Activated T-cell treated with anti-CD3 and anti-CD28 coated beads, Interleukin-2, amount 50 U/mL, for 1 hour (primary cell): Measurements from ENCODE around the gene NELL1.

Source experiments
- DNase-seq: peaks from one replicate; pipeline ENCODE4 v3.0.0-alpha.2; 2020

NELL1 gene

GRCh38 chr11:20669820-20670684 lies 666 bp downstream of the NELL1 start:
- no peak for DNase-seq

DNA sequence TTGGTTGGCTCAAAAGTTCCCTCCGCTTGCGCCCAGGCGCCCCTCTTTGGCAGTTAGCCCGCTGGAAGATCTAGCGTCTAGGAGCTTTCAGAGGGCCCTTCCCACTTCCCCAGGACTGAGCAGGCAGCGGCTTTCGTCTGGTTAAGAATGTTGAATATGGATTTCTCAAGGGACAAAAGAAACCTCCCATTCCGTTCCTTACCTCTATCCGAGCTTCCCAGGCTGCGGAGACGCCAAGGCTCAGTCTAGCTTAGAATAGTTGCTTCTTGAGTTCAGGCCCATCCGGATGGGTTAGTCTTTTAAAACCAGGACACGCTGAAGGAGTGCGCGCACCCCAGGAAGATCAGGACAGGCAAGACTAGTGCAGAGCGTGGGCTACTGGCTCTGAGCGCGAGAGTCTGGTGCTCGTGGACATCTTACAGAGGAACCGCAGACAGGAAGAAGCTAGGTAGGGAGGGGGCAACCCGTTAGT lies 1.6 kb downstream of the NELL1 start:
- DNase-seq, result no peak

DNA sequence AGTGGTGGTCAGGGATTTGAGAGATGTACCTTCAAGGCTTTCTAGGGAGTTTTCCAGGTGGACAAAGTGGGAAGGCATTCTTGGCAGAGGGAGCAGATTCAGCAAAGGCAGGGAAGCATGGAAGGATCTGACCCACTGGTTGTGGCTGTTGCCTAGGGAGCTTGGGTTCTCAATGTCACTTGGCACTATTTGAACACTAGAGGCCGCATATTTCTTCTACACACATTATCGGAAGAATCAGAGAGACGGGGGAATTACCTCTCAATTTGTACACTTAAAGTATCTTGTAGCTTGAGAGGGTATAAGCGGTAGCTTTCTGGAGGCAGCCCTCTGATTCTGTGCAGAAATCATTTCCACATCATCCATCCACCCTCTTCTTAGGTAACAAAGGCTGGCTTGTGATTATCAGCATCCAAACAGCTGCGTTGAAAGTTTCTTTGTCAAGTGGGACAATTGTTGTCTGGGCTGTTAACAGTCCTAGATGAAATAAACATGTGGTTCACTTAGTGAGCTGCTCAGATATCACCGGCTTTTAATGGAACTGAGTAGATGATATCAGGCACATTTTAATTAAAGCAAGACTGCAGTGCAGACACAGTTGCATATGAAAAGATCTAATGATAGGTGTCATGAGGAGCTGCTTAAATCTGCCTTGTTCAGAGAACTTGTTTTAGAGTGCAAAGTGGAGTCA lies 2.6 kb downstream of the NELL1 start:
- DNase-seq, result no peak

DNA sequence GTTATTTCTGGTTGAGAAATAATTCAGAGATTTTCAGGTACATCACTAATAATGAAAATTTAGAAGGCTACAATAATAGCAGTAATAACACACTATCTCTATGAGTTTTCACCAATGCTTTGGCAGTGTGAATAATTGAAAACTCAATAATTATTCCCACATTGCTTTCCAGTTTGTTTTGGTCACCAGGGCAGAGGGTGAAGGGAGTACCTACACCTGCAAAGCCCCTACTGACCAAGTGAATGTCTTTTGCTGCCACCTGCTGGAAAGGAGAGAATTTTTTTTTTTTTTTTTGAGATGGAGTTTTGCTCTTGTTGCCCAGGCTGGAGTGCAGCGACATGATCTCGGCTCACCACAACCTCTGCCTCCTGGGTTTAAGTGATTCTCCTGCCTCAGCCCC lies 3.2 kb downstream of the NELL1 start:
- no peak for DNase-seq

DNA sequence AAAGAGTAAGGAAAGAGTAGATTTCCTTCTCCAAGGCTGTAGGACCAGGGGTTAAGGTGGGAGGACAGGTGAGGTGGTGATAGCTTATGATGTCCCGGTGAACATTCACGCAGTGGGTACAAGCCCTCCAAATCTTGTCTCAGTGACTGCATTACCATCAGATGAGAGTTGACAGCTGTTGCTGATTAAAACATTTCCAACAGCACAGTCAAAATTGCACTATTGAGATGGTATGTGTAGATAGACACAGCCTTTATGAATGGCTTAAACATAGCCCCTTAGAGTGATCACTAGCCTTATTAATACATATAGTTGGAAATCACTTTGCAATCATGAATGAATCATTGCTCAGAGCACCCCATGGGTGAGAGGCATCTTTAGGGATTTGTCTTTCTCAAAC lies 7.3 kb downstream of the NELL1 start:
- no peak for DNase-seq

GRCh38 chr11:20688761-20689160 lies 19.4 kb downstream of the NELL1 start:
- DNase-seq, result no peak

GRCh38 chr11:20707876-20708275 lies 38.5 kb downstream of the NELL1 start:
- no peak for DNase-seq

DNA sequence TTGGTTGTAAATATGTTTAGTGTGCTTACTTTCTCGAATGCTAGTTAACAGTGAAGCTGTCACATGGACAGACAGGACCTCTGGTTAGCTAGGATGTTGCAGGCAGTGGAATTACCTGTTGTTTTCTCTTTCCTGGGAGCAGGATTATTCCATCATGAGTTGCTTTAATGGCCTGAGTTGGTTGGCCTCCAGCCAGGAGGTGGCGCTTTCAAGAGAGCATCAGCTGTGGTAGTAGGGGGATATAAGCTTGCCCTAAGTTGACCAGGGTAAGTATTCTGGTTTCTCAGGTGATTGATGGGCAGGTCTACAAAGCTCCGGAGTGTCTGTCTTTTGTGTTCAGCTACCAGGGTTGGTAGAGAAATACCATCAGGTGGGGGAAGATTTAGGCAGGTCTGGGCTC lies 43.5 kb downstream of the NELL1 start:
- DNase-seq, result no peak

- no peak for DNase-seq
These were observed 46.1 kb downstream of the NELL1 start for GRCh38 chr11:20715464-20715863.

DNA sequence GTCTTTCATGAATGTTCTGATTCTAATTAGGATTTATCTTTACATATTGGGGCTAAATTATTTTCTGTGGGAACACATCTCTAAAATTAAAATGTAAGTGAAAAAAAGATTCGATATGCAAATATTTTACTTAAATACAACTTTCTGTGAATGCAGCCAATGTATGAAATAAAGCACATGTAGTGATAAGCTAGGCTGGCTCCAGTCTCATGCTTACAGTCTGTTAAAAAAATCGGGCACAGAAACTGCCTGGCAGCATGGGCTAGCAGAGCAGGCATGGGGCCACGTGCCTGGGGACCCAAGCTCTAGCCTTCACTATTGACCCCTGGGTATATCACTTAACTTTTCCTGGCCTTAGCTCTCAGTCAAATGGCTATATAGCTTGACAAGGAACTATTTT lies 46.5 kb downstream of the NELL1 start:
- no peak for DNase-seq

- no peak for DNase-seq
These were observed 50.4 kb downstream of the NELL1 start for GRCh38 chr11:20719821-20720220.

- DNase-seq, result no peak
These were observed 54.0 kb downstream of the NELL1 start for GRCh38 chr11:20723366-20723765.

GRCh38 chr11:20729597-20730105 lies 60.3 kb downstream of the NELL1 start:
- no peak for DNase-seq

DNA sequence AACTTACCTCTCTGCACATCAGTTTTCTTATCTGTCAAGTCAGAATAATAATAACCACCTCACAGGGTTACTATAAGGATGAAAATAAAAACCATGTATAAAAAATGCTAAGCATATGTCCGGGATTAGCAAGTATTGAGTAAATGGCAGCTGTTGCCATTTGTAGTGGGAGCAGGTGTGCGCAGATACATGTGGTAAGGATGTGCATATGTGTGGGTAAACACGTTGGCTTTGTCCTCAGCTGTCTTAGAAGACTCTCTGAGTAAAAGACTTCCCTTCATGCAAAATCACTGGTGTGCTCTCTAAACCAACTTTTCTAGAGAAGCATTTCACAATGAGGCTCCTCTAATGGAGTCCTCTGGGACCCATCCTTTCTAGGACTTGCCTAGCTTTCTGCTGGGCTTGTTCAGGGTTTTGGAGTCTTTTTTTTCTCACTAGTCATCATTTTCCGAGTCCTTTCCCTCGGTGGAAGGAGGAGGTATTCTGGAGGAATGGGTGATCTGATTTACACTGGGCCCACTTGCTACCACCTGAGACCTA lies 62.4 kb downstream of the NELL1 start:
- no peak for DNase-seq

- DNase-seq, result no peak
These were observed 69.7 kb downstream of the NELL1 start for GRCh38 chr11:20739107-20739506.

- DNase-seq, result no peak
These were observed 70.2 kb downstream of the NELL1 start for GRCh38 chr11:20739577-20739976.

- DNase-seq, result no peak
These were observed 85.5 kb downstream of the NELL1 start for GRCh38 chr11:20754933-20755332.

- DNase-seq, result no peak
These were observed 90.2 kb downstream of the NELL1 start for GRCh38 chr11:20759541-20759940.

- no peak for DNase-seq
These were observed 91.4 kb downstream of the NELL1 start for GRCh38 chr11:20760811-20761210.

DNA sequence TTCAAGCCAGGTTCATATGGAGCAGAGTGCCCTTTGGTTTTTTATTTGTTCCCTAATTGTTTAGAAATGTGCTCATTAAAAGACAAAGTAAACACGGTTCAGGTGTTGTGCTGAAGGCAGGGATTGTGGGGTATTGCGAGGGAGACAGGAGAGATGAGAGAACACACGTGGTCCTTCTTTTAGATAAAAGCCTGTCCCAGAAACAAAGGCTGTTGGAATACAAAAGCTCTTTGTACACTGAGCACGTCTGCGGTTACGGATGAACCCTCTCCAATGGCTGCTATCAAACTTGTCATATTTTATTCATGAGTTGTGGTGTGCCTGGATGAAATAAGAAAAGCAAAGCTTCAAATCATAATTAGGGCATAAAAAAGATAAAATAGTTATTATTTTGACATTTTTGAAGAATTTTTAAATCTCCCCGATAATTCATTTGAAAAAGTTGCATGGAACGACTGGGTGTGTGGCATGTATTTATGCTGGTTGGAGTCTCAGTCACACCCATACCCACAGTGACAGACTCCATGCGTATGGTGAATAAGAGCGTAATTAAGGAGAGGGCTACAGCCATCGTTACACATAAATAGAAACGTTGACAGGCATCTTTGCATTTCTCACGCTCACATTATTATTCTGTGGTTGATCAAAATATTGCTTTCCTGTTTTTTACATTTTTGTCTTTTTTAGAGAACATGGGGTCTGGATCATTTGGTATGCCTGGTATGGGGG lies 92.9 kb downstream of the NELL1 start:
- no peak for DNase-seq

- no peak for DNase-seq
These were observed 93.6 kb downstream of the NELL1 start for GRCh38 chr11:20762980-20763379.

DNA sequence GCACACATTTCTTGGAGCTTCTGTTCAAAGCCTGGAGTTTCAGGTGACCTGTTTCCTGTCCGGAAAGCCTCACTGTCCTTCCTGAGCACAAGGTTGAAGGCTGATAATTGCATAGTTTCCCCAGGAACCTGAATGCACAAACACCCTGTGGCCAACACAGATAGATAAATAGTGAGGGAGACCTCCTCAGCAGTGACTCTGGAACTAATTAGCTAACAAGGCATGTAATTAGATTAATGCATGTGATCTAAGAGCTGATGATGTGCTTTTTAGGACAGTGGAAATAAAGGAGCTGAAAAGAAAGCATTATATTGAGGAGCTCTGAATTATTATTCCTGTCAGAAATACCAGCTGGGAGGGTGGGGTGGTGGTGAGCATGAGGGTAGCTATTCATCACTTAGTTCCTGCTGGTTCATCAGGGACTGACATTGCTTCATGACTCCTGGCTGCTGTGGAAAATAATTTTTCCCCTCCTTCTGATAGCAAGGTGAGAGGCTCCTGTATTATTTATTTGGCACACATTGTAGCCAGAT lies 101.1 kb downstream of the NELL1 start:
- no peak for DNase-seq

DNA sequence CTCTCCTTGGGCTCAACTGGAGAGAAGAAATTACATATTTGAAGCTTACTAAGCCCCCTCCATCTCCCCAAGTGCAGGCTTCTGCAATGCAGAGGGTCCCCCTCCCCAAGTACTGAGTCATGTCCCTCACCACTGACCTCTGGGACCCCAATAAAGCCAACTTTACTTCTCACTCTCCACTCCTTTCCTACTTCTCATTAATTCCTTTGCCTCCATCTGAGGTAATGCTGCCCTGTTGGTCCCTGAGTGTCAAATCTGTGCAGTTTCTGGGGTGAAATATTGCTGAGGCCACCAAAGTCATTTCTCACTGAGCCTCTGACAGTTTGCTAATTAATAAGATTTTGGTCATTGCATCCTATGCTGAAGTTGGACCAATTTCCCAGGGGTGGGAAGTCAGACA lies 101.6 kb downstream of the NELL1 start:
- no peak for DNase-seq
